HepG2 (cell line): ENCODE data around the gene ATP5F1E. TPM values are rescaled to one million over a fixed set of nuclear protein-coding genes. Genes with fewer than 3 reads are reported as not detected.

Source experiments
- AHR ChIP-seq: IDR thresholded peaks from 2 replicates; pipeline ENCODE4 v1.6.1; 2018; ENCODE audit warnings: missing genetic modification reagents, missing compliant biosample characterization
- CREM ChIP-seq, 2 experiments: sonication (generic) in 1 of 2; formaldehyde crosslinking in 1 of 2; IDR thresholded peaks; 2 replicates each; pipeline versions ENCODE4 v1.4.0 to v1.6.1; 2016 to 2020; ENCODE audit warnings: antibody characterized with exemption in 1 of 2, mild to moderate bottlenecking in 1 of 2, missing genetic modification reagents in 1 of 2
- EEA1 ChIP-seq: sonication (generic); formaldehyde crosslinking; IDR thresholded peaks from 2 replicates; pipeline ENCODE4 v1.5.1; 2020; ENCODE audit warnings: mild to moderate bottlenecking, missing genetic modification reagents, borderline replicate concordance
- GLMP ChIP-seq: sonication (generic); formaldehyde crosslinking; IDR thresholded peaks from 2 replicates; pipeline ENCODE4 v1.9.0; 2021; ENCODE audit warnings: missing genetic modification reagents, mild to moderate bottlenecking, borderline replicate concordance
- GMEB2 ChIP-seq: IDR thresholded peaks from 2 replicates; pipeline ENCODE4 v1.6.1; 2016; ENCODE audit warnings: missing biosample characterization, missing genetic modification reagents, low read depth
- GRHL1 ChIP-seq: sonication (generic); formaldehyde crosslinking; conservative IDR thresholded peaks from 2 replicates; pipeline ENCODE4 v1.8.0; 2022; ENCODE audit warnings: missing genetic modification reagents
- ISX ChIP-seq: sonication (generic); formaldehyde crosslinking; conservative IDR thresholded peaks from 2 replicates; pipeline ENCODE4 v1.5.0; 2020; ENCODE audit warnings: missing genetic modification reagents
- KLF16 ChIP-seq, 2 experiments: sonication (generic) in 1 of 2; formaldehyde crosslinking in 1 of 2; IDR thresholded peaks; 2 replicates each; pipeline versions ENCODE4 v1.6.1 to v1.8.0; 2016 to 2023; ENCODE audit warnings: missing genetic modification reagents in 2 of 2, missing compliant biosample characterization in 1 of 2
- RFX1 ChIP-seq: fragments of 450-650 bp; IDR thresholded peaks from 2 replicates; pipeline ENCODE4 v1.6.1; 2017
- SP2 ChIP-seq: sonication (generic); formaldehyde crosslinking; IDR thresholded peaks from 2 replicates; pipeline ENCODE4 v1.5.1; 2020; ENCODE audit warnings: mild to moderate bottlenecking, missing genetic modification reagents
- THYN1 ChIP-seq: sonication (generic); formaldehyde crosslinking; IDR thresholded peaks from 2 replicates; pipeline ENCODE4 v1.8.1; 2023; ENCODE audit warnings: low read depth, mild to moderate bottlenecking, moderate library complexity, missing genetic modification reagents, borderline replicate concordance
- TP53 ChIP-seq: sonication (generic); formaldehyde crosslinking; conservative IDR thresholded peaks from 2 replicates; pipeline ENCODE4 v1.4.0; 2020; ENCODE audit warnings: missing genetic modification reagents
- TRIM24 ChIP-seq: sonication (generic); formaldehyde crosslinking; IDR thresholded peaks from 2 replicates; pipeline ENCODE4 v1.8.0; 2022; ENCODE audit warnings: mild to moderate bottlenecking, missing genetic modification reagents
- TSC22D2 ChIP-seq: sonication (generic); formaldehyde crosslinking; IDR thresholded peaks from 2 replicates; pipeline ENCODE4 v1.5.1; 2020; ENCODE audit warnings: missing genetic modification reagents, mild to moderate bottlenecking, borderline replicate concordance
- ZBTB38 ChIP-seq: sonication (generic); formaldehyde crosslinking; IDR thresholded peaks from 2 replicates; pipeline ENCODE4 v1.5.1; 2020; ENCODE audit warnings: mild to moderate bottlenecking, missing genetic modification reagents
- ZFAT ChIP-seq: sonication (generic); formaldehyde crosslinking; conservative IDR thresholded peaks from 2 replicates; pipeline ENCODE4 v1.8.1; 2023; ENCODE audit warnings: missing genetic modification reagents, inconsistent platforms
- ZIK1 ChIP-seq: sonication (generic); formaldehyde crosslinking; IDR thresholded peaks from 2 replicates; pipeline ENCODE4 v1.5.0; 2020; ENCODE audit warnings: mild to moderate bottlenecking, low read depth, missing genetic modification reagents, borderline replicate concordance
- ZNF224 ChIP-seq: sonication (generic); formaldehyde crosslinking; IDR thresholded peaks from 2 replicates; pipeline ENCODE4 v1.5.0; 2020; ENCODE audit warnings: mild to moderate bottlenecking, missing genetic modification reagents
- ZNF572 ChIP-seq: sonication (generic); formaldehyde crosslinking; IDR thresholded peaks from 2 replicates; pipeline ENCODE4 v1.5.1; 2020; ENCODE audit warnings: mild to moderate bottlenecking, missing genetic modification reagents
- ZNF678 ChIP-seq: sonication (generic); formaldehyde crosslinking; IDR thresholded peaks from 2 replicates; pipeline ENCODE4 v1.4.0; 2020; ENCODE audit warnings: mild to moderate bottlenecking, missing genetic modification reagents
- ZNF7 ChIP-seq: IDR thresholded peaks from 2 replicates; pipeline ENCODE4 v1.6.1; 2016; ENCODE audit warnings: missing biosample characterization, missing genetic modification reagents
- polyA plus RNA-seq, 8 experiments: library from polyadenylated mRNA; depleted of rRNA in 3 of 8; stranded (reverse) in 7 of 8; unstranded in 1 of 8; fragments of >200 nt; fragmentation: Illumina TruSeq in 4 of 8; extraction: Trizol in 4 of 8; gene quantifications; 2 replicates each; pipeline versions ENCODE4 v1.2.1 to v1.2.3, GENCODE V29; 2011 to 2016; ENCODE audit warnings: low read depth in 4 of 8, missing spikeins in 1 of 8, mixed read lengths in 1 of 8; ENCODE audit not compliant: insufficient read depth in 1 of 8
- total RNA-seq, 5 experiments: library from RNA; depleted of rRNA; stranded (reverse); fragments of >200 nt; fragmentation: Illumina TruSeq; extraction: Trizol; gene quantifications; 2 replicates each; pipeline ENCODE4 v1.2.3, GENCODE V29; 2016; ENCODE audit warnings: low read depth in 1 of 5

ATP5F1E gene
- total and polyA plus RNA-seq, 2 of the 13 experiments (the other 11 are each of a cell fraction or from before 2014, with no cell fraction given): 121 to 134 TPM

- TF ChIP-seq ZIK1: peak; percentile 92
- peak; percentile 95 for TF ChIP-seq SP2 (CRISPR knock-in tag)
- no peak; the same call in 1 of the 2 replicates for TF ChIP-seq GMEB2 (CRISPR knock-in tag)
- TF ChIP-seq RFX1: no peak
- TF ChIP-seq ZNF7: peak; percentile 30; the same call in 1 of the 2 replicates
- TF ChIP-seq TRIM24 (CRISPR knock-in tag): no peak; the same call in 1 of the 2 replicates
- peak; percentile 15; the same call in 1 of the 2 replicates for TF ChIP-seq TP53 (CRISPR knock-in tag)
- TF ChIP-seq ZBTB38: peak; percentile 87
- peak; percentile 97 for TF ChIP-seq ZNF678 (CRISPR knock-in tag)
- no peak for TF ChIP-seq GRHL1 (CRISPR knock-in tag)
- peak; percentile 94 for TF ChIP-seq EEA1 (CRISPR knock-in tag)
- no peak; the same call in 1 of the 2 replicates for TF ChIP-seq THYN1 (CRISPR knock-in tag)
- no peak for TF ChIP-seq GLMP (CRISPR knock-in tag)
- peak; percentile 97; the same call in 1 of the 2 replicates for TF ChIP-seq AHR (CRISPR knock-in tag)
- peak; percentile 84 to 93; a peak in 3 of 4 replicates for TF ChIP-seq KLF16 (CRISPR knock-in tag; IDR thresholded peaks at IDR 0.05)
- TF ChIP-seq TSC22D2: peak; percentile 73
- no peak for TF ChIP-seq CREM (IDR thresholded peaks at IDR 0.05)
- TF ChIP-seq CREM (CRISPR knock-in tag; IDR thresholded peaks at IDR 0.05): peak; percentile 48; the same call in 1 of the 2 replicates
- peak; percentile 96; the same call in 1 of the 2 replicates for TF ChIP-seq ISX (CRISPR knock-in tag)
- peak; percentile 28; the same call in 1 of the 2 replicates for TF ChIP-seq ZFAT (CRISPR knock-in tag)
- TF ChIP-seq ZNF572 (CRISPR knock-in tag): peak; percentile 89
- no peak for TF ChIP-seq ZNF224
- TF ChIP-seq, all 625 proteins: peak for 462
Measured at GRCh38 chr20:59032023-59032712, at the start of gene ATP5F1E (continued).
